GM23338 (cell line): ENCODE results near the gene DAPK2.

Experiments used
- CREB1 ChIP-seq: fragments of 250-450 bp; sonication (Bioruptor Pico); IDR thresholded peaks from 2 replicates; pipeline ENCODE4 v1.5.0; 2020; ENCODE audit warnings: low read depth, mild to moderate bottlenecking, moderate library complexity
- ETS1 ChIP-seq: IDR thresholded peaks from 2 replicates; pipeline ENCODE4 v1.6.1; 2016; ENCODE audit warnings: antibody characterized with exemption
- EZH2 ChIP-seq: fragments of 200-600 bp; sonication (generic); IDR thresholded peaks from one replicate; pipeline ENCODE4 v1.8.0; 2017; ENCODE audit warnings: antibody characterized with exemption, mild to moderate bottlenecking, low read depth; ENCODE audit not compliant: unreplicated experiment
- EZH2phosphoT487 ChIP-seq: fragments of 200-600 bp; sonication (generic); IDR thresholded peaks from one replicate; pipeline ENCODE4 v1.8.1; 2018; ENCODE audit warnings: antibody characterized with exemption; ENCODE audit not compliant: unreplicated experiment
- JUNB ChIP-seq: IDR thresholded peaks from one replicate; pipeline ENCODE4 v1.6.1; 2016; ENCODE audit warnings: antibody characterized with exemption; ENCODE audit not compliant: unreplicated experiment
- NANOG ChIP-seq: IDR thresholded peaks from 2 replicates; pipeline ENCODE4 v1.6.1; 2016; ENCODE audit warnings: antibody characterized with exemption, borderline replicate concordance
- POLR2AphosphoS5 ChIP-seq: IDR thresholded peaks from 2 replicates; pipeline ENCODE4 v1.6.1; 2016; ENCODE audit warnings: antibody characterized with exemption, low read depth
- STAT1 ChIP-seq: IDR thresholded peaks from one replicate; pipeline ENCODE4 v1.6.1; 2016; ENCODE audit warnings: antibody characterized with exemption; ENCODE audit not compliant: unreplicated experiment
- ZNF331 ChIP-seq: fragments of 250-450 bp; sonication (Bioruptor Pico); IDR thresholded peaks from 2 replicates; pipeline ENCODE4 v1.5.0; 2020; ENCODE audit warnings: low read depth, mild to moderate bottlenecking, moderate library complexity
- TF ChIP-seq, protein P1 (sequence below), 2 experiments: fragments of 200-600 bp in 1 of 2; sonication (generic) in 1 of 2; conservative IDR thresholded peaks; 2 replicates each; pipeline versions ENCODE4 v1.5.1 to v1.6.1; 2016 to 2017; ENCODE audit warnings: antibody characterized with exemption in 2 of 2, low read depth in 2 of 2, mild to moderate bottlenecking in 2 of 2, moderate library complexity in 1 of 2
- TF ChIP-seq, protein P2 (sequence below): IDR thresholded peaks from one replicate; pipeline ENCODE4 v1.6.1; 2018; ENCODE audit warnings: antibody characterized with exemption; ENCODE audit not compliant: unreplicated experiment
- TF ChIP-seq, protein P3 (sequence below): fragments of 250-450 bp; sonication (Bioruptor Pico); IDR thresholded peaks from 2 replicates; pipeline ENCODE4 v1.5.0; 2020; ENCODE audit warnings: mild to moderate bottlenecking, moderate library complexity

- TF ChIP-seq POLR2AphosphoS5 (no peak), EZH2 (no peak), JUNB (no peak), NANOG (no peak), EZH2phosphoT487 (no peak), ZNF331 (CRISPR knock-in tag) (no peak), CREB1 (CRISPR knock-in tag) (no peak), STAT1 (no peak), ETS1 (no peak)
- TF ChIP-seq, protein P1, sequence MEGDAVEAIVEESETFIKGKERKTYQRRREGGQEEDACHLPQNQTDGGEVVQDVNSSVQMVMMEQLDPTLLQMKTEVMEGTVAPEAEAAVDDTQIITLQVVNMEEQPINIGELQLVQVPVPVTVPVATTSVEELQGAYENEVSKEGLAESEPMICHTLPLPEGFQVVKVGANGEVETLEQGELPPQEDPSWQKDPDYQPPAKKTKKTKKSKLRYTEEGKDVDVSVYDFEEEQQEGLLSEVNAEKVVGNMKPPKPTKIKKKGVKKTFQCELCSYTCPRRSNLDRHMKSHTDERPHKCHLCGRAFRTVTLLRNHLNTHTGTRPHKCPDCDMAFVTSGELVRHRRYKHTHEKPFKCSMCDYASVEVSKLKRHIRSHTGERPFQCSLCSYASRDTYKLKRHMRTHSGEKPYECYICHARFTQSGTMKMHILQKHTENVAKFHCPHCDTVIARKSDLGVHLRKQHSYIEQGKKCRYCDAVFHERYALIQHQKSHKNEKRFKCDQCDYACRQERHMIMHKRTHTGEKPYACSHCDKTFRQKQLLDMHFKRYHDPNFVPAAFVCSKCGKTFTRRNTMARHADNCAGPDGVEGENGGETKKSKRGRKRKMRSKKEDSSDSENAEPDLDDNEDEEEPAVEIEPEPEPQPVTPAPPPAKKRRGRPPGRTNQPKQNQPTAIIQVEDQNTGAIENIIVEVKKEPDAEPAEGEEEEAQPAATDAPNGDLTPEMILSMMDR (conservative IDR thresholded peaks at IDR 0.05; ENCODE audit: low read depth in 2 of 2) = no peak
- TF ChIP-seq, protein P2, sequence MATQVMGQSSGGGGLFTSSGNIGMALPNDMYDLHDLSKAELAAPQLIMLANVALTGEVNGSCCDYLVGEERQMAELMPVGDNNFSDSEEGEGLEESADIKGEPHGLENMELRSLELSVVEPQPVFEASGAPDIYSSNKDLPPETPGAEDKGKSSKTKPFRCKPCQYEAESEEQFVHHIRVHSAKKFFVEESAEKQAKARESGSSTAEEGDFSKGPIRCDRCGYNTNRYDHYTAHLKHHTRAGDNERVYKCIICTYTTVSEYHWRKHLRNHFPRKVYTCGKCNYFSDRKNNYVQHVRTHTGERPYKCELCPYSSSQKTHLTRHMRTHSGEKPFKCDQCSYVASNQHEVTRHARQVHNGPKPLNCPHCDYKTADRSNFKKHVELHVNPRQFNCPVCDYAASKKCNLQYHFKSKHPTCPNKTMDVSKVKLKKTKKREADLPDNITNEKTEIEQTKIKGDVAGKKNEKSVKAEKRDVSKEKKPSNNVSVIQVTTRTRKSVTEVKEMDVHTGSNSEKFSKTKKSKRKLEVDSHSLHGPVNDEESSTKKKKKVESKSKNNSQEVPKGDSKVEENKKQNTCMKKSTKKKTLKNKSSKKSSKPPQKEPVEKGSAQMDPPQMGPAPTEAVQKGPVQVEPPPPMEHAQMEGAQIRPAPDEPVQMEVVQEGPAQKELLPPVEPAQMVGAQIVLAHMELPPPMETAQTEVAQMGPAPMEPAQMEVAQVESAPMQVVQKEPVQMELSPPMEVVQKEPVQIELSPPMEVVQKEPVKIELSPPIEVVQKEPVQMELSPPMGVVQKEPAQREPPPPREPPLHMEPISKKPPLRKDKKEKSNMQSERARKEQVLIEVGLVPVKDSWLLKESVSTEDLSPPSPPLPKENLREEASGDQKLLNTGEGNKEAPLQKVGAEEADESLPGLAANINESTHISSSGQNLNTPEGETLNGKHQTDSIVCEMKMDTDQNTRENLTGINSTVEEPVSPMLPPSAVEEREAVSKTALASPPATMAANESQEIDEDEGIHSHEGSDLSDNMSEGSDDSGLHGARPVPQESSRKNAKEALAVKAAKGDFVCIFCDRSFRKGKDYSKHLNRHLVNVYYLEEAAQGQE = no peak
- TF ChIP-seq, protein P3, sequence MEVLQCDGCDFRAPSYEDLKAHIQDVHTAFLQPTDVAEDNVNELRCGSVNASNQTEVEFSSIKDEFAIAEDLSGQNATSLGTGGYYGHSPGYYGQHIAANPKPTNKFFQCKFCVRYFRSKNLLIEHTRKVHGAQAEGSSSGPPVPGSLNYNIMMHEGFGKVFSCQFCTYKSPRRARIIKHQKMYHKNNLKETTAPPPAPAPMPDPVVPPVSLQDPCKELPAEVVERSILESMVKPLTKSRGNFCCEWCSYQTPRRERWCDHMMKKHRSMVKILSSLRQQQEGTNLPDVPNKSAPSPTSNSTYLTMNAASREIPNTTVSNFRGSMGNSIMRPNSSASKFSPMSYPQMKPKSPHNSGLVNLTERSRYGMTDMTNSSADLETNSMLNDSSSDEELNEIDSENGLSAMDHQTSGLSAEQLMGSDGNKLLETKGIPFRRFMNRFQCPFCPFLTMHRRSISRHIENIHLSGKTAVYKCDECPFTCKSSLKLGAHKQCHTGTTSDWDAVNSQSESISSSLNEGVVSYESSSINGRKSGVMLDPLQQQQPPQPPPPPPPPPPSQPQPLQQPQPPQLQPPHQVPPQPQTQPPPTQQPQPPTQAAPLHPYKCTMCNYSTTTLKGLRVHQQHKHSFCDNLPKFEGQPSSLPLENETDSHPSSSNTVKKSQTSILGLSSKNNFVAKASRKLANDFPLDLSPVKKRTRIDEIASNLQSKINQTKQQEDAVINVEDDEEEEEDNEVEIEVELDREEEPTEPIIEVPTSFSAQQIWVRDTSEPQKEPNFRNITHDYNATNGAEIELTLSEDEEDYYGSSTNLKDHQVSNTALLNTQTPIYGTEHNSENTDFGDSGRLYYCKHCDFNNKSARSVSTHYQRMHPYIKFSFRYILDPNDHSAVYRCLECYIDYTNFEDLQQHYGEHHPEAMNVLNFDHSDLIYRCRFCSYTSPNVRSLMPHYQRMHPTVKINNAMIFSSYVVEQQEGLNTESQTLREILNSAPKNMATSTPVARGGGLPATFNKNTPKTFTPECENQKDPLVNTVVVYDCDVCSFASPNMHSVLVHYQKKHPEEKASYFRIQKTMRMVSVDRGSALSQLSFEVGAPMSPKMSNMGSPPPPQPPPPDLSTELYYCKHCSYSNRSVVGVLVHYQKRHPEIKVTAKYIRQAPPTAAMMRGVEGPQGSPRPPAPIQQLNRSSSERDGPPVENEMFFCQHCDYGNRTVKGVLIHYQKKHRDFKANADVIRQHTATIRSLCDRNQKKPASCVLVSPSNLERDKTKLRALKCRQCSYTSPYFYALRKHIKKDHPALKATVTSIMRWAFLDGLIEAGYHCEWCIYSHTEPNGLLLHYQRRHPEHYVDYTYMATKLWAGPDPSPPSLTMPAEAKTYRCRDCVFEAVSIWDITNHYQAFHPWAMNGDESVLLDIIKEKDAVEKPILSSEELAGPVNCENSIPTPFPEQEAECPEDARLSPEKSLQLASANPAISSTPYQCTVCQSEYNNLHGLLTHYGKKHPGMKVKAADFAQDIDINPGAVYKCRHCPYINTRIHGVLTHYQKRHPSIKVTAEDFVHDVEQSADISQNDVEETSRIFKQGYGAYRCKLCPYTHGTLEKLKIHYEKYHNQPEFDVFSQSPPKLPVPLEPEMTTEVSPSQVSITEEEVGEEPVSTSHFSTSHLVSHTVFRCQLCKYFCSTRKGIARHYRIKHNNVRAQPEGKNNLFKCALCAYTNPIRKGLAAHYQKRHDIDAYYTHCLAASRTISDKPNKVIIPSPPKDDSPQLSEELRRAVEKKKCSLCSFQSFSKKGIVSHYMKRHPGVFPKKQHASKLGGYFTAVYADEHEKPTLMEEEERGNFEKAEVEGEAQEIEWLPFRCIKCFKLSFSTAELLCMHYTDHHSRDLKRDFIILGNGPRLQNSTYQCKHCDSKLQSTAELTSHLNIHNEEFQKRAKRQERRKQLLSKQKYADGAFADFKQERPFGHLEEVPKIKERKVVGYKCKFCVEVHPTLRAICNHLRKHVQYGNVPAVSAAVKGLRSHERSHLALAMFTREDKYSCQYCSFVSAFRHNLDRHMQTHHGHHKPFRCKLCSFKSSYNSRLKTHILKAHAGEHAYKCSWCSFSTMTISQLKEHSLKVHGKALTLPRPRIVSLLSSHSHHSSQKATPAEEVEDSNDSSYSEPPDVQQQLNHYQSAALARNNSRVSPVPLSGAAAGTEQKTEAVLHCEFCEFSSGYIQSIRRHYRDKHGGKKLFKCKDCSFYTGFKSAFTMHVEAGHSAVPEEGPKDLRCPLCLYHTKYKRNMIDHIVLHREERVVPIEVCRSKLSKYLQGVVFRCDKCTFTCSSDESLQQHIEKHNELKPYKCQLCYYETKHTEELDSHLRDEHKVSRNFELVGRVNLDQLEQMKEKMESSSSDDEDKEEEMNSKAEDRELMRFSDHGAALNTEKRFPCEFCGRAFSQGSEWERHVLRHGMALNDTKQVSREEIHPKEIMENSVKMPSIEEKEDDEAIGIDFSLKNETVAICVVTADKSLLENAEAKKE (CRISPR knock-in tag) = no peak
These were observed 39.6 kb downstream of the DAPK2 start for GRCh38 chr15:64006642-64007041.
